Measurements from ENCODE around the gene ZBTB7C. TPM values are rescaled to one million over a fixed set of nuclear protein-coding genes. Genes with fewer than 3 reads are reported as not detected.
A peak's percentile ranks its signal among the peaks of the same experiment; 100 is the strongest.

ZBTB7C gene
- total and polyA plus RNA-seq, 9 of the 15 experiments (the other 6 are each of a cell fraction or from before 2014, with no cell fraction given) = not detected

DNA sequence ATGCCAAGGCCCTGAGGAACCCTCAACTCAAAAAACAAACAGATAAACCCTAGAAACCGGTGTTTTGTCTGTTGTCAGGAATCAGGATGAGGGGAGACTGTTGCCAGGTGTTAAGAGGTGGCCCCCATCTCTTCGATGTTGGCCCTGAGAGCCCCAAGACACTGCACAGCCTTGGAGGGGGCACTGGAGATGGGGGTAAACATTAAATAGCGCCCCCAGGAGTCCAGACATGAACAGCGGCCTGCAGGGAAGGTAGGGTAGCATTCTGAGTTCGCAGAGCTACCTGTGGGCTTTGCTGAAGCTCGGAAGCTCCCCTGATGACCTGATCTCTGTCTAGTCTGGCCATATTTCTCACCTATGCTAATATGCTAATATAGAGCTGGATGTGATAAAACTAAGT lies 381.1 kb downstream of the ZBTB7C start:
- Histone ChIP-seq H3K27ac (ENCODE audit: extremely low read depth, low read depth, low read length) (no peak overlapping the region), H3K4me3 (no peak overlapping the region), H3K36me3 (ENCODE audit: control insufficient read depth, insufficient read depth, low read length) (no peaks in the 10 kb centered on the region), H3K79me2 (ENCODE audit: control insufficient read depth, insufficient read depth, low read length) (no peaks in the 10 kb centered on the region), H3K9me1 (ENCODE audit: control insufficient read depth, insufficient read depth, low read length) (no peaks in the 10 kb centered on the region), H3K4me2 (ENCODE audit: insufficient read depth, low read length) (no peak overlapping the region), H3K4me1 (replicated peaks in 1 of 2; ENCODE audit: control insufficient read depth in 2 of 2, insufficient read depth in 2 of 2, low read length in 2 of 2) (peaks cover 0 to 6% of the 10 kb centered on the region in 2 experiments; a peak in 2 of 5 replicates), H3K27me3 (ENCODE audit: control insufficient read depth in 2 of 2, insufficient read depth in 2 of 2, low read length in 2 of 2) (peaks cover 0 to 43% of the 10 kb centered on the region in 2 experiments; a peak in 3 of 5 replicates), H3K9me3 (replicated peaks; ENCODE audit: control insufficient read depth, insufficient read depth, low read depth, low read length) (no peaks in the 10 kb centered on the region), H4K20me1 (replicated peaks; ENCODE audit: control insufficient read depth, insufficient read depth, low read length) (peaks cover 4% of the 10 kb centered on the region; the same call in 1 of the 2 replicates), H3K9ac (ENCODE audit: insufficient read depth in 1 of 2, low read depth in 2 of 2, low read length in 2 of 2) (no peak overlapping the region), H2AFZ (ENCODE audit: low read depth, low read length) (no peak overlapping the region)
- no TSS peak for BruUV-seq (replicated peaks)
- intact Hi-C loops (cut with micrococcal nuclease) (loop anchor here (10.0 kb wide), 1 partner anchor 287 kb away; no protein-coding TSS in a partner anchor), in situ Hi-C loops (cut with MboI) (loop anchor here (5.0 to 10.0 kb wide), 2 partner anchors 256 to 417 kb away; no protein-coding TSS in a partner anchor)
- TF ChIP-seq DDX20 (tag; IDR thresholded peaks at IDR 0.05; ENCODE audit: low read depth) (no peak), RBM15 (IDR thresholded peaks at IDR 0.05; ENCODE audit: insufficient read depth, low read length) (no peak), HNRNPH1 (optimal IDR thresholded peaks at IDR 0.05; ENCODE audit: low read depth, low read length) (no peak), MEF2D (tag; conservative IDR thresholded peaks at IDR 0.05; ENCODE audit: low read depth) (no peak)
- TF ChIP-seq, protein P1, sequence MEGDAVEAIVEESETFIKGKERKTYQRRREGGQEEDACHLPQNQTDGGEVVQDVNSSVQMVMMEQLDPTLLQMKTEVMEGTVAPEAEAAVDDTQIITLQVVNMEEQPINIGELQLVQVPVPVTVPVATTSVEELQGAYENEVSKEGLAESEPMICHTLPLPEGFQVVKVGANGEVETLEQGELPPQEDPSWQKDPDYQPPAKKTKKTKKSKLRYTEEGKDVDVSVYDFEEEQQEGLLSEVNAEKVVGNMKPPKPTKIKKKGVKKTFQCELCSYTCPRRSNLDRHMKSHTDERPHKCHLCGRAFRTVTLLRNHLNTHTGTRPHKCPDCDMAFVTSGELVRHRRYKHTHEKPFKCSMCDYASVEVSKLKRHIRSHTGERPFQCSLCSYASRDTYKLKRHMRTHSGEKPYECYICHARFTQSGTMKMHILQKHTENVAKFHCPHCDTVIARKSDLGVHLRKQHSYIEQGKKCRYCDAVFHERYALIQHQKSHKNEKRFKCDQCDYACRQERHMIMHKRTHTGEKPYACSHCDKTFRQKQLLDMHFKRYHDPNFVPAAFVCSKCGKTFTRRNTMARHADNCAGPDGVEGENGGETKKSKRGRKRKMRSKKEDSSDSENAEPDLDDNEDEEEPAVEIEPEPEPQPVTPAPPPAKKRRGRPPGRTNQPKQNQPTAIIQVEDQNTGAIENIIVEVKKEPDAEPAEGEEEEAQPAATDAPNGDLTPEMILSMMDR (IDR thresholded peaks at IDR 0.05 in 2 of 3, conservative IDR thresholded peaks at IDR 0.05 in 1 of 3; ENCODE audit: insufficient read depth in 2 of 3, low read depth in 1 of 3, low read length in 3 of 3) = peak in 1 of 3 experiments; percentile 29; a peak in 1 of 6 replicates
- FAIRE-seq (no peak), ATAC-seq (no peak), DNase-seq (ENCODE audit: extremely low read depth in 1 of 4, low spot score in 3 of 4) (no peak)
- CTCF ChIA-PET (ENCODE audit: low intra/inter-chr PET ratio) = no interaction called here
- POLR2A ChIA-PET = interaction anchor here (0.7 kb wide), 1 partner anchor 250 kb away, joined by 3 read pairs; no protein-coding TSS in a partner anchor
- WGBS (ENCODE audit: insufficient coverage, low coverage, missing lambda C conversion rate) = 22% methylated on average over 6 of the region's 6 CpGs

Data from K562 (cell line).